GM08714 (cell line): Measurements from ENCODE around the gene RNF149.
A peak's percentile ranks its signal among the peaks of the same experiment; 100 is the strongest.

Experiments
- H3K4me3 ChIP-seq: fragments of 200-500 bp; sonication (Bioruptor generic); 2 replicates; pipeline ENCODE4 v1.5.1; 2014; ENCODE audit warnings: mild to moderate bottlenecking, low read length, inconsistent platforms
- ZNF274 ChIP-seq: IDR thresholded peaks from 2 replicates; pipeline ENCODE4 v1.6.1; 2012; ENCODE audit warnings: mild to moderate bottlenecking, low read depth, low read length

The RNF149 gene

DNA sequence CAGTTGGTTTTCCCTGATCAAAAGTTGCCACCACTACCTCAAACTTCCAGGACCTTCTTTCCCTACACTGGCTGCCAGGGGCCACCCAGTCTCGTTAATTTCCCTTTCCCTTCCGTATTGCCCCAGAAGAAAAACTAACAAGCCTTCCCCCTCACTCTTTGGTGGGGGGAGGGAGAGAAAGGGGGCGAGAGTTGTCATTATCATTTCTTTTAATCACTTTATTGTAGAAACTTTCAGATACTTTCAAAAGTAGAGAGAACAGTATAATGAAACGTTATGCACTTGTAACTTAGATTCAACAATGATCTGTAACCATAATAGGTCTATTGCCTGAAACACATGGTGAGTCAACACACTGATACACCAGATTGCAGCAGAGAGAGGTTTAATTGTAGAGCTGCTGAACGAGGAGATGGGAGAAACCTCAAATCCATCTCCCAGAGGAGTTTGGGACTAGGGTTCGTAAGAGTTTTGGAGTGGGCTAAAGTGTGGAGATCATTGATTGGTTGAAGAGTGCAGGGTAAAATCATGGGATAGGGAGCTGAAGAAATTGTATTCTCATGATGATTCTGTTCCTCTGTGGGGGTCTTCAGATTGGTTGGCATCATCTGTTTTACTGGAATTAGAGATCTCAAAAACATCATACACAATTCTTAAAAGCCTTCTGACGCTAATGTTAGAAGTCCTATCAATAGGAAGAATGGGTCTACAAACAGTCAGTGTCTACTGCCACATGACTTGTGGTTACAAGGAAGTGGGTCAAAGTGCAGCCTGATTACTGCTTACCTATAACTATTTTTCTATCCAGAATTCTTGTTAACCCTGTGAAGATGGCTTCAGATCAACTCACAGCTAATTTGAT is 2.6 kb upstream of the RNF149 start:
- no peak for TF ChIP-seq ZNF274
- no peak overlapping the region for H3K4me3 ChIP-seq

GRCh38 chr2:101310090-101310833 is 1.8 kb upstream of the RNF149 start:
- TF ChIP-seq ZNF274: no peak
- H3K4me3 ChIP-seq: no peak overlapping the region

DNA sequence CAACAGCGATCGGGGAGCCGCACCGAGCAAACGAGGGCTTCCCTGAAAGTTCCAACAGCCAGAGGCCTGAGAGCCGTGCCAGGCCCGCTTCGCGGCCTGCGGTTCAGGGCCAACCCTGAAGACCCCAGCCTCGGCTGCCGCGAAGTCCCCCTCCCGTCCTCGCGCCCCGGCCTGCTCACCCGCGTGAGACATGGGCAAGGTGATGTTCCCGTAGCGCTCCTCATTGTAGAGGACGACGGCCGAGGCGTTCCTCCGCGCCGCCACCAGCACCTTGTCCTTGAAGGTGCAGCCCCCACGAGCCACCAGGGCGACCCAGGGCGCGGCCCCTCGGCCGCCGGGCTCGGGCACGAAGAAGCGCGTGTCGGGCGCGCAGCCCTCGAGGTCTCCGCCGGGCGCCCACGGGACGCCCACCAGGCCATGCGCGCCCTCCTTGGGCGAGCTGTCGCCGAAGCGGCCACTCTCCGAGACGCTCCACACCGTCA is 510 bp downstream of the RNF149 start:
- peak overlapping the region; percentile 90 for H3K4me3 ChIP-seq
- no peak for TF ChIP-seq ZNF274

DNA sequence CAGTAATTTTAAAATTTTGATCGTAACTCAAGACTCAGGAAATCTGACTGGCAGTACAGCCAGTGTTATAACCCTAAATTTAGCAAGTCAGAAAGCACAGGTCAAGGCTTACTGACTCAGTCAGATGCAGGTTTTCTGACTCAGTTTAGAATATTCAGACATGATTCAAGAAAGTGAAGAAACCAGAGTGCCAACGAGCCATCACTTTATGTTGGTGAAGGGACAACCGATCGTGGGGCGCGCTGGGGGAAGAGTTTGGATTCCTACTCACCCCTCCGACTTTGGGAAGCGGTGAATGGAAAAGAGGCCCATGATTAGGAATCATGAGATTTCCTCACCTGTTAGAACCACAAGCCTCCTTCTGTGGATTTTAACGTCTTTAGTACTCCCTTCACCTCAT is 998 bp downstream of the RNF149 start:
- TF ChIP-seq ZNF274: no peak
- H3K4me3 ChIP-seq: peak overlapping the region; percentile 90

GRCh38 chr2:101306410-101306809 is 2.1 kb downstream of the RNF149 start:
- H3K4me3 ChIP-seq: peak overlapping the region; percentile 98
- no peak for TF ChIP-seq ZNF274

- TF ChIP-seq ZNF274: no peak
- peak overlapping the region; percentile 25 for H3K4me3 ChIP-seq
Observed at GRCh38 chr2:101305492-101306078, 2.9 kb downstream of the RNF149 start.

DNA sequence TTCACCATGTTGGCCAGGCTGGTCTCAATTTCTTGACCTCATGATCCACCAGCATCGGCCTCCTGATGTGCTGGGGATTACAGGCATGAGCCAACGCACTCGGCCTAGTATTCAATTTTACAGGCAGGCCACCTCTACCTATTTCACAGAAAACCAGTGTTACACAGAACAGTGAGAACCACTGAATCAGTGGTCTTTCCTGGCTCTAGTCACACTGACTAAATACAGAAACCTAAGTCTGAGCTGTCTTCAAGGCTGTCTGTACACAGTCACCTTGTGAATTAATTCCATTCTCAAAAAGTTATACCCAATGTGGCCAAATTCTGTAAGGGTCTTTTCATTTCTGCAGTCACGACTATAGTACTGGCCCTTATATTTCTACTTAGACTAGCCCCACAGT is 3.5 kb downstream of the RNF149 start:
- H3K4me3 ChIP-seq: no peak overlapping the region
- TF ChIP-seq ZNF274: no peak

DNA sequence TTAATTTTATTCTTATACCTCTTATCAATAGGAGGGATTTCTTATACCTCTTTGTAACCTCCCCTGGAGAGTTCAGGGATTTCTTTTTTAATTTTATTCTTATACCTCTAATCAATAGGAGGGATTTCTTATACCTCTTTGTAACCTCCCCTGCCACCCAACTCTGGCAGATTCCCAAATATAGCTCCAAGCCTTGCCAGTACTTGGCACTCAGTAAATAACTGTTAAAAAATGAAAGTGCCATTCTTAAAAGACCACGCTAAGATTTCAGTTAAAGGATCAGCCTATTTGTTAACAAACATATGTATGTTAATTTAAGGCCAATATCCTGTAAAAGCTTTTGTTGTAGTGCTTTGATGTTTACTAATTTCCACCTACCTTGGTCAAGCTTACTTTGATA is 4.8 kb downstream of the RNF149 start:
- no peak for TF ChIP-seq ZNF274
- H3K4me3 ChIP-seq: no peak overlapping the region

DNA sequence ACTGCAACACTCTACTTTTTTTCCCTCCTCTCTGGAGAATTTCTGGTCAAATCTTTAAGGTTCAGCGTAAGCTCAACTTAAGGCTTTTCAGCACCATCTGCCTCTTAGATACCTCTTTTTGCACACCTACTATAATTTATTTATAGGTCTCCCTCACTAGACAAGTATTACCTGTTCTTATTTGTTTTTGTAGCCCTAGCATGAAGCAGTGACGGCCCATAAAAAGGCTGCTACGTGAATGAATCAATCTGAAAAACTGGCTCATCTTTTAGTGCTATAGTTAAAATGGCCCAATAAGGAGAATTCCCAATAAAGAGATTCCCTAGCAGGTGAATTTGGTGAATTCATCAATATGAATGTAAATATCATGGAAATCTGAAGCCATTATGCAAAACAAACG is 6.5 kb downstream of the RNF149 start:
- no peak for TF ChIP-seq ZNF274
- H3K4me3 ChIP-seq: no peak overlapping the region

GRCh38 chr2:101300836-101301235 is 7.7 kb downstream of the RNF149 start:
- H3K4me3 ChIP-seq: no peak overlapping the region
- TF ChIP-seq ZNF274: no peak

DNA sequence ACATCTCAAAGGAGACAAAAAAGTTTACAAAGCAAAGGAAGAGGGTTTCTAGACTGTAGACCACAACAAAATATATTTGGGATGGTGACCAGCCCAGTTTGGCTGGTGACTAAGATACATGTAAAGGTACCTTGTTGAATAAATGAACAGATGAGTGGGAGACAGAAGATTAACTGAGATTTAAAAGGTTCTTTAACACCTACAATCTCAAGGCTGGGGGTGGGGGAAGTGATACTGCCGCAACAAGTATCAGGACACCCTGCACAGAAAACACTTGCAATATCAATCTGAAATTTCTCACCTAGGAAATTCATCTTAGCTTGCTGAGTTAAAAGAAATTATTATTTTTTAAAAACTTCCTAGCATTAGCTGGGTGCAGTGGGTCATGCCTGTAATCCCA is 8.3 kb downstream of the RNF149 start:
- no peak for TF ChIP-seq ZNF274
- H3K4me3 ChIP-seq: no peak overlapping the region

DNA sequence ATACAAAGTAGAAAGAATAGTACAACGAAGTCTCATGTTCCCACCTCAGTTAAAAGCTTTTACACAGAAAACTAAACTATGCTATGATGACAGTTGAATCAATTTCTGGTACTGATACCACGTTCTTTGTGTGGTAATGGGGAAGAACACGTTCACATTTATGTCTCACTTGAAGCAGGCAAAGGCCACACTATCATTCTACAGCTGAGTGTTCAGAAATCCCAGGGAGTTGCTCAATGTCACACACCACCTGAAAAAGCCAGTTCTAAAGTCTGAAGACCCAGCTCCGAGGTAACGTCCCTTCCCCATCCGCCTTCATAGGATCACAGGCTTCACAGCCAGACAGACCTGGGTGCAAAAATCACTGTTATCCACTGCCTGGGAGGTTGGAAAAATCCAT is 8.9 kb downstream of the RNF149 start:
- no peak for TF ChIP-seq ZNF274
- H3K4me3 ChIP-seq: no peak overlapping the region

DNA sequence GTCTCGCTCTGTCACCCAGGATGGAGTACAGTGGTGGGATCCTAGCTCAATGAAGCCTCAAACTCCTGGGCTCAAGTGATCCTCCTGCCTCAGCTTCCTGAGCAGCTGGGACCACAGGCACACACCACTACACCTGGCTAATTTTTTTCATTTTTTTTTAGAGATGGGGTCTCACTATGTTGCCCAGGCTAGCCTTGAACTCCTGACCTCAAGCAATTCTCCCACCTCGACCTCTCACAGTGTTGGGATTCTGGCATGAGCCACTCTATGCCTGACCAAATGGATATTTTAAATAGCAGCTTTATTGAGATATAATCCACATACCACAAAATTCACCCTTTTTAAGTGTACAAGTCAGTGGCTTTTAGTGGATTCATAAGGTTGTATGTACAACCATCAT is 11.1 kb downstream of the RNF149 start:
- no peak for TF ChIP-seq ZNF274
- no peak overlapping the region for H3K4me3 ChIP-seq

GRCh38 chr2:101296371-101296770 is 12.1 kb downstream of the RNF149 start:
- no peak overlapping the region for H3K4me3 ChIP-seq
- TF ChIP-seq ZNF274: no peak

DNA sequence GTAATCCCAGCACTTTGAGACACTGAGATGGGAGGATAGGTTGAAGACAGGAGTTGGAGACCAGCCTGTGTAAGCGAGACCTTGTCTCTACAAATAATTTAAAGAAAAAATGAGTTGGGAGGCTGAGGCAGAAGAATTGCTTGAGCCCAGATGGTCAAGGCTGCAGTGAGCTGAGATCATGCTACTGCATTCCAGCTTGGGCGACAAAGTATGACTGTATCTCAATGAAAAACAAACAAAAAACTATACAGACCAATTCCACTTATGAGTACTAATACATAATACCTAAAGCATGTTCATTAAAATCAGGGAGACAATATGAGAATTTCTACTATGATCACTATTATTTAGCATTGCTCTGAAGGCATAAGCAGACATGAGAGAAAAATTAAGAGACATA is 12.6 kb downstream of the RNF149 start:
- no peak overlapping the region for H3K4me3 ChIP-seq
- TF ChIP-seq ZNF274: no peak

GRCh38 chr2:101294861-101295260 is 13.6 kb downstream of the RNF149 start:
- no peak overlapping the region for H3K4me3 ChIP-seq
- no peak for TF ChIP-seq ZNF274
